KBM-7 (cell line): ENCODE measurements around the gene BBLN.
"Not testable (repeated sequence)": the region's sequence is repeated elsewhere in the genome, so short reads cannot be mapped to it uniquely, and the experiment has no call there.

Experiments
- DNase-seq: peaks from one replicate; pipeline ENCODE4 v3.0.0-alpha.2; 2015
- in situ Hi-C: fragments of 300-500 bp; cut with MboI; formaldehyde crosslinking; loops from 2 replicates; pipeline ENCODE4 v1.14.3; 2020; ENCODE audit warnings: low sequenced_read_pairs, low pct_unique_long_range_greater_than_20kb, mixed read lengths

Gene BBLN, protein sequence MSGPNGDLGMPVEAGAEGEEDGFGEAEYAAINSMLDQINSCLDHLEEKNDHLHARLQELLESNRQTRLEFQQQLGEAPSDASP

DNA sequence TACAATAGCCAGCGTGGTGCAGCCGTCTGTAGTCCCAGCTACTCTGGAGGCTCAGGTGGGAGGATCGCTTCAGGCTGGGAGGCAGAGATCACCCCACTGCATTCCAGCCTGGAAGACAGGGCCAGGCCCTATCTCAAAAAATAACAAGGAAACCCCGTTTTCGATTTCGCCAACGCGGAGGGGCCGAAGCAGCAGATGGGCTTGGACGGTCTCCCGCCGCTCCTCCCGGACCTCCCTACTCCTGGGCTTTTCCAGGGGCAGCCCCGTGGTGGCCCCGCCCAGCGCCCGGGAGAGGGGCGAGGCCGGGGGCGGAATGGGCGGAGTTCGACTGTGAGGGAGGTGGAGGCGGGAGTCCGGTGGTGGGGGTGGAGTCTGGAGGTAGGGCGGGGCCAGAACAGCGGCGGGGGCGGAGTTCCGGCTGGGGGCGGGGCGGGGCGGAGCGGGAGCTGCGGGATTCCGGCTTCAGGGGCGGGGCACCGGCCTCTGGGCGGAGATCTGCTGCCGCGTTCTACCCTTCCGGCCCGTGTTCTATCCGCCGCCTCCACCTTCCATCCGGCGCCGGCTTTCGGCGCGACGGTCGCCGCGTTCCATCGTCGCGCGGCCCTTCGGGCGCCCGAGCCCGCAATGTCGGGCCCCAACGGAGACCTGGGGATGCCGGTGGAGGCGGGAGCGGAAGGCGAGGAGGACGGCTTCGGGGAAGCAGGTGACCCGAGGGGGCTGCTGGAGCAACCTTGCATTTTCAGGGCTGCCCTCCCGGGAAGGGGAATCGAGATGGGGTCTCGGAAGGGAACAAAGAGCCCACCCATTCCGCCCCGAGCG is at the start of gene BBLN:
Gene BBLN, plus strand, starts transcription at position 482 of the 819 bp plus-strand sequence. Its CDS starts 143 bp downstream, at position 625.
- in situ Hi-C loops: no loop called here
- peak; percentile 91 for DNase-seq

DNA sequence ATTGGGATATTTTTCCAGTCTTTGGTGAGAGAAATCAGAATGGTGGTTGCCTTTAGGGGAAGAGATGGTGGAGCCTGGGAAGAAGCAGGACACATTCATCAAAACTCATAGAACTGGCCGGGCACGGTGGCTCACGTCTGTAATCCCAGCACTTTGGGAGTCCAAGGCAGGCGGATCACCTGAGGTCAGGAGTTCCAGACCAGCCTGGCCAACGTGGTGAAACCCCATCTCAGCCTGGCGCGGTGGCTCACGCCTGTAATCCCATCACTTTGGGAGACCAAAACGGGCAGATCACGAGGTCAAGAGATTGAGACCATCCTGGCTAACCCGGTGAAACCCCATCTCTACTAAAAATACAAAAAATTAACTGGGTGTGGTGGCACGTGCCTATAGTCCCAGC is 48.3 kb upstream of the BBLN start:
- in situ Hi-C loops, DNase-seq: not testable (repeated sequence)

DNA sequence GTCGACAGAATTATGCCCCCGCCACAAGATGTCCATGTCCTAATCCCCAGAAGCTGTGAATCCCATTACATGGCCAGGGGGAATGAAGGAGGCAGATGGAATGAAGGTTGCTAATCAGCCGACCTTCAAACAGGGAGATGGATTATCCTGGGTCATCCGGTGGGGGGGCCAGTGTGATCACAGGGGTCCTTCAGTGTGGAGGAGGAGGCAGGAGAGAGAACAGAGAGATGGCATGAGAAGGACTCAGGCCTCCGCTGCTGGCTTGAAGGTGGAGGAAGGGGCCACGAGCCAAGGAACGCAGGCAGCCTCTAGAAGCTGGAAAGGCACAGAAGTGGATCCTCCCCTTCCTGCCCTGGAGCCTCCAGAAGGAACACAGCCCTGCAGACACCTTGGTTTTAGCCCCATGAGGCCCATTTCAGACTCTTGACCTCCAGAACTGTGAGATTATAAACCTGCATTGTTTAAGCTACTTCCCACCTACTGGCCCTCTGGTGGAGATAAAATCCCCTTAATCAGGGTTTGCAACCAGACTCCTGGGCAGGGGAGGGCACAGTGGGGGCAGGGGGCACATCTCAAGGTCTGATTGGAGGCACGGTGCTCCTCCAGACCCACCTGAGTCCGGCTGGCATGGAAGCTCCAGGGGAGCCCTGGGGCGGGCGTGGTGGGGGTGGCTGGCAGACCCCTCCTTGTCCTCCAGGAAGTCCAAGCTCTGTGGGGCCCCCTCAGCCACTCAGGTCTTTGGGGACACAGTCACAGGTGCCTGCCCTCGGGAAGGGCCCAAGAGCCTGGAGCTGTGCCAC is 46.3 kb upstream of the BBLN start:
- DNase-seq: no peak
- in situ Hi-C loops: no loop called here

DNA sequence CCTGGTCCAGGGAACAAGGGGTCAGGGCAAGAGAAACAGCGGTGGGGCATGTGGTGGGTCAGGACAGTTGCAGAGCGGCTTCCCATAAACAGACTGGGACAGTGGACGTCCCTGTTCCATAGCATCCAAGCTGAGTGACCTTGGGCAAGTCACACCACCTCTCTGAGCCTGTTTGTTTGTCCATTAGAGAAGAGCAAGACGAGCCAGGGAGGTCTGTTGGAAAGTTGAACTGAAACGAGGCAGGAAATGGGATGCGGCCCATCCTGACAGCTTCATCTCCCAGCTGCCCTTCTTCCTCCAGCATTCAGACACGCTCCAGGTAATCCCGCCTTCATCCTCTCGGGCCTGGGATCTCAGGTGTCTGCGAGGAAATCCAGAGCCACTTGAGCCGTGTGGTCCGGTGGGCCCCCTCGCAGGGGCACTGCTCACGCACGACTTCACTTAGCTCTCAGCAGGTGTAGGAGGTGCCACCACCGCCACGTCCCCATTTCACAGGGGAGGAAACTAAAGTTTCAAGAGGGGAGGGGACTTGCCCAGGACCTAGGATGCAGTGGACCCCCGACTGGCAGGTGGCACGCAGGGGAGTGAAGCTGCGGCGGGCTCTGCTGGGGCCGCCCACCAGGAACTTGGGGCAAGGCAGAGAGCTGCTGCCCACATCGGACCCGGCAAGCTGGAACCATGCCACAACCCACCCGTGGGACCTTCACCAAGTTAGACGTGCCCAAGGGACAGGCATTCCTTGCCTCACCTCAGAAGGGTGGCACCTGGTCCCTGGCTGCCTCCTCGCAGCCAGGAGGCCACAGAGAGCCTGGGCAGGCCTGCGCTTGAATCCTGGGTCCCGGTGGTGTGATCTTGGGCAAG is 45.5 kb upstream of the BBLN start:
- DNase-seq: no peak
- in situ Hi-C loops: no loop called here

DNA sequence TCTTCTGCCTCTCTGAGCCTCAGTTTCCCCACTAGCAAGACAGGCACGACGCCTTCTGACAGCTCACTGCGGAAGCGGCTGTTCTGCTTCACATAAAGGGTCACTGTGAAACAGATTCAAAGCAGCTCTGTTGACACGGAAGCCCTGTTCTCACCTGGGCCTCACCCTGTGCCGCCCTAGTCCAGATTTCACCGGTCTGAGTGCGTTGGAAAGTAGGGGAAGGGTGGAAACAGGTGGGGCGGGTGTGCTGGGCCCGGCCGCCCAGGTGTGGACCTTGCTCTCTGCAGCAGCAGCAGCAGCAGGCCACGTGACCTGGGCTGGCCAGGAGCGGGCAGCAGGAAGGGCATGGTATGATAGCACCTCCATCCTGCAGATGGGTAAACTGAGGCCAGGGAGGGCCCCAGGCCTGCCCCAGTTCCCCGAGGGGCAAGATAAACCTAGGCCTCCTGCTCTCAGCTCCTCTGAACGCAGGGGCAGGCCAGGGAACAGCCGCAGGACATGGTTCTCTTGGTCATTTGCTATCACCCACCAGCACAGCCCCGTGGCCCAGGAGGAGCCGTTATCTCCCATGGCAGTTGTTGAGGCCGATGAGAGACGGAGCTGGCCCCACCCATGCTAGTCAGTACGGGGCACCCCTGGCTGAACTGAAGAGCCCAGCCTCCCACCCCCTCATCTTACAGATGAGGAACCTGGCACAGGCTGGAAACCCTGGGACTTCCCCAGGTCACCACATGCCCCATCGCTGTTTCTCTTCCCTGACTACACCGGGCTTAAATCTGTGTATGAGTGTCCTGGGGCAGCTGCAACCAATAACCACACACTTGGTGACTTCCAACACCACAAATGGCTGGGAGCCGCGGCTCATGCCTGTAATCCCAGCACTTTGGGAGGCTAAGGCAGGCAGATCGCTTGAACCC is 44.6 kb upstream of the BBLN start:
- in situ Hi-C loops: no loop called here
- no peak for DNase-seq

DNA sequence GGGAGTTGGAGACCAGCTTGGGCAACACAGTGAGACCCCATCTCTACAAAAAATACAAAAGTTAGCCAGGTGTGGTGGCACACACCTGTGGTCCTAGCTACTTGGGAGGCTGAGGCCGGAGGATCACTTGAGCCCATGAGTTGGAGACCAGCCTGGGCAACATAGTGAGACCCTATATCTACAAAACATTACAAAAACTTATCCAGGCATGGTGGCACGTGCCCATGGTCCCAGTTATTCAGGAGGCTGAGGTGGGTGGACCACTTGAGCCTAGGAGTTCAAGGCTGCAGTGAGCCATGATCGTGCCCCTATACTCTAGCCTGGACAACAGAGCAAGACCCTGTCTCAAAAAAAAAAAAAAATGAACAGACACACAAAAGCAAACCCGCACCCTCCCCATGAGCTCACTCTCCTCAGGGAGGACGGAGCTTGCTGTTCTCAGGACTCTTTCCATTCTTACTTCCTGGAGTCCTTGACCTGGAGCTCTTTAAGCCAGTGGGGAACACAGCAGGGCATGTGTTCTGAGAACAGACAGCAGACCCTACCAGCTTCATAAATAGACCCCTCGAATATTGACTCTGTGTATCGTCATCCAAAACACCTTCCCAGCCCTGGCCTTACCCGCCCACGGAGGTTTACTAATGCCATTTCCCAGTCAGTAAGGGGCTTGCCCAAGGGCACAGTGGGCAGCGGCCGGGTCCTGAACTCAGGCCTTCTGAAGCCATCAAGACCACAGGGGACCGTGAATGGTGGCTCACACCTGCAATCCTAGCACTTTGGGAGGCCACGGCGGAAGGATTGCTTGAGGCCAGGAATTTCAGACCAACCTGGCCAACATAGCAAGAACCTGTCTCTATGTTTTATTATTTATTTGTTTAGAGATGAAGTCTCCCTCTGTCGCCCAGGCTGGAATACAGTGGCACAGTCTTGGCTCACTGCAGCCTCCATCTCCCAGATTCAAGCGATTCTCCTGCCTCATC is 43.7 kb upstream of the BBLN start:
- in situ Hi-C loops: no loop called here
- no peak for DNase-seq

DNA sequence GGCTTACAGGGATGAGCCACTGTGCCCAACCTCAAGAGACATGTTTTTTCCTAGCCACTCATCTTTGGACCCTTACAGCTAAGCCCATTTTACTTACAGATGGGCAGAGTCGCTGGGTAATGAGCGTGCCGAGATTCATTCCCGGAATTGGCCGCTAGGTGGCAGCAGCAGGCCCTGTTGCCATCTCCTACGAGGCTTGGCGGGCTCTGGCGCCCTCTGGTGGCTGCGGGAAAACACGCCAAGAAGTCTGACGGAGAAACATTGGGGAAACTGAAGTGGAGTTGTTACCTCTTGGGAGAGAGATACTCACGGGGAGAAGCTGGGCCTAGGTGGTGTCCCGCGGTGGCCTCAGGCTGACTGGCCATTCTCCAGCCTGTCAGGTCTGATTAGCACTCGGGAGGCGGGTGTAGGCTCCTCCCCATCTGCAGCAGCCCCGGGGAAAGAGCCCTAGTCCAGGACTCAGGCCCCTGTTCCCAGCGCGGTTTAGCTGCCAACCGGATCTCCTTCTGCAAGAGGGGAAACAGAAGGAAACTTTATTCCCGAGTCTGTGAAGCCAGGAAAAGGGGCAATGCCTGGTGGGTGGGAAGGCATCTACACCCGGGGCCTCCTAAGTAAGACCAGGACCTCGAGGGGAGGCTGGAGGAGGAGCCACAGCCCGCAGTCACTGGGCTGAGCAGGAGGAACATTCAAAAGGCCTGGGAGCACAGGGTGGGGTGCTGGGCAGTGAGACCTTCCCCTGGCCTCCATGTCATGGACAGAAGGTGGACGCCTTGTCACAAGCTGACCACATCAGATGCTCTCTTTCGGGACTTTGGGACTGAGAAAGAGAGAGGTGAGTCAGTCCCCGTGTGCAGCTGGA is 42.2 kb upstream of the BBLN start:
- in situ Hi-C loops: no loop called here
- DNase-seq: peak; percentile 96

DNA sequence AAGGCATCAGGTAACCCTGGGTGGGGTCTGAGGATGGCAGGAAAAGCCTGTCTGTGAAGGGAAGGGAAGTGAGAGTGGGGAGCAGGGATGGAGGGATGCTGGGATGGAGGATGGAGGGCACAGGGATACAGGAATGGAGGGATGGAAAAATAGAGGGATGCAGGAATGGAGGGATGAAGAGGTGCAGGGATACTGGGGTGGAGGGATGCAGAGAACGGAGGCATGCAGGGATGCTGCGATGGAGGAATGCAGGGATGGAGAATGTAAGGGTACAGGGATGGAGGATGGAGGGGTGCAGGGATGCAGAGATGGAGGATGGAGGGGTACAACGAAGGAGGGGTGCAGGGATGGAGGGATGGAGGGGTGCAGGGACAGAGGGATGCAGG is 41.6 kb upstream of the BBLN start:
- DNase-seq: no peak
- in situ Hi-C loops: no loop called here

DNA sequence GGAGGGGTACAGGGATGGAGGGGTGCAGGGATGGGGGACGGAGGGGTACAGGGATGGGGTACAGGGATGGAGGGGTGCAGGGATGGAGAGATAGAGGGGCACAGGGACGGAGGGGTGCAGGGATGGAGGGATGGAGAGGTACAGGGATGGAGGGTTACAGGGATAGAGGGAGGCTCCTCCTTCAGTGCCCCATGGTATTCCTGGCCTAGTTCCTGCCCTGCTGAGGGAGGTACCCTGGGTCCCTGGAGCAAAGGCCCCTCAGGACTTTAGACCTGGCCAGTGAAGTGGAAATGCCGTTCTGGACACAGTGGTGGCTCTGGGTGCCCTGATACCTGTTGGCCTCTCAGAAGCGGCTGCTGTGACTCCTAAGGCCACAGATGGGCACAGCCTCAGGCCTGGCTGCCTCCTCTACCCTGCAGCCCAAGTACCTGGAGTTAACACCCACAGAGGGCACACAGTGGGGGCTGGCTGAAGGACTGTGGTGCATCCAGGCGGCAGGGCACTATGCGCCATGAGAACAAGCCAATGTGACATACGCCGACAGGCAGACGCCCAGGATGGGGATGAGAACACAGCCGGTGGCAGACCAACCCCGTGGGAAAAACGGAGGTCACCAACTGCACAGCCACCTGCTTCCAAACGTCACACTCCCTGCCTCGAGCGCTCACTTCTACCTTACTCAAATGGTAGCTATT is 40.9 kb upstream of the BBLN start:
- no peak for DNase-seq
- in situ Hi-C loops: no loop called here

DNA sequence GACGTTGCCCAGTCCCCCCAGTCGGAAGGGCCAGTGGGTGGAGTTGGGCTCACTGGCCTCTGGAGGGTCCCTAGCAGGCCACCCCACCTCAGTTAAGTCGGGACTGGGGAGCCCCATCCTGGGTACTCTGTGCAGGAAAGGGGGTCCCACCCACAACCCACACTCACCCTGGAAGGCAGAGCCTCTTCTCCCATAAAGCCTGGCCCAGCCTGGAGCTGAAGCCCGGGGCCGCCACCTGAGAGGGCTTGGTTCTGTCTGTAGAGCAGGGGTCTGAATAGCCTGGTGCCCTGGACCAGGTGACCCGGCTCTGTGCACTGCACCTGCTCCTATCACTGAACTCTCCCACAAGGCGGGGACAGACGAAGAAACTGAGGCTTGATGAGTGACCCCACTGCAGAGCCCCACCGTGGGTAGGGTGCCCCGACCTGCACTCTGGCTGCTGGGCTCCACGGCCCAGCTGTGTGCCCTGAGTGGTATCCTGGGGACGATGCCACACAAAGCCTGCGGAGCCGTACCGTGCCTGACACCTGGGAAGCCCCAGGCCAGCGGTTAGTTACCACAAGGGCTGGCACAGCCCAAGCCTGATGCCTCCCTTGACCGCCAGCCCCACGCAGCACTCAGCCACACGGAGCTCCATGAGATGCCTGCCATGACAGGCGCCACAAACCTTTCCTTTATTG is 39.9 kb upstream of the BBLN start:
- no peak for DNase-seq
- in situ Hi-C loops: no loop called here

DNA sequence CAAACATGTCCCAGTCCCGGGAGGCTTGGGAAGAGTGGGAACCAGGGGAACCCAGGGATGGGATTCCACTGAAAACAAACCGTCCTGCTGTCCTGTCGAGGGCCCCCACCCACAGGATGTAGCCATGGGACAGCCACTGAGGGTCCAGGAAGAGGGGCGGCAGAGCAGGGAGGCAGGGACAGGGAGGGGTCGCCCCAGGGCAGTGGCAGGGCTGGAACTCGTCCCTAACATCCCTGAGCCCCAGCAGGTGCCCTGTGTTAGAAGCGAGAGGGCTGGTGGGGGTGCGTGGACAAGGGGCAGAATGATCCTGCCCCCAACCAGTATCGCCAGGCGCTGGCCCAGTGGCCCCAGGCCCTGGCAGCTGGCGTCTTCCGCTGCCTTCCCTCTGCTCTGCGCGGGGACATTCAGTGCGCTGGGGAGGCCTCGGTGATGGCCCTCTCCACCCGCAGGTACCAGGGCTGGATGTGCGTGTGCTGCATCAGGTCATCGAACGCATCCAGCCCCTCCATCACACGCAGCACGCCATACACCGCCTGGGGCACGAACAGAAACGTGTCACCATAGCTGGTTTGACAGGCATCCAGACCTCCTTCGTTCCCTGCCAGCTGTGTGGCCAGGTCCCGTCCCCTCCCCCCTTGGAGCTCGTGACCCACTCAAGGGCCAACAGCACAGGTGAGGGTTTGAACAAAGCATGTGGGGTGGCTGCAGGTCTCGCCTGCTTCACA is 39.2 kb upstream of the BBLN start:
- in situ Hi-C loops: no loop called here

DNA sequence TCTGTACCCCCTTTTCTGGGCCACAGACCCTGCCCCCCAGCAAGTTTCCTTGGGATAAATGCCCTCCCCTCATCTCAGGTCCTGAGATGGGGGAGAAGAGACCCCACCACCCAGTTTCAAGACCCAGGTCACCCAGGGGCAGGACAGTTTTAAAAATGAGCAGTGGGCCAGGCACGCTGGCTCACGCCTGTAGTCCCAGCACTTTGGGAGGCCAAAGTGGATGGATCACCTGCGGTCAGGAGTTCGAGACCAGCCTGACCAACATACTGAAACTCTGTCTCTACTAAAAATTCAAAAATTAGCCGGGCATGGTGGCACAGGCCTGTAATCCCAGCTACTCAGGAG is 38.6 kb upstream of the BBLN start:
- in situ Hi-C loops: no loop called here
- DNase-seq: no peak

More for the DNA sequence above, 39.2 kb upstream of the BBLN start:
- no peak for DNase-seq

DNA sequence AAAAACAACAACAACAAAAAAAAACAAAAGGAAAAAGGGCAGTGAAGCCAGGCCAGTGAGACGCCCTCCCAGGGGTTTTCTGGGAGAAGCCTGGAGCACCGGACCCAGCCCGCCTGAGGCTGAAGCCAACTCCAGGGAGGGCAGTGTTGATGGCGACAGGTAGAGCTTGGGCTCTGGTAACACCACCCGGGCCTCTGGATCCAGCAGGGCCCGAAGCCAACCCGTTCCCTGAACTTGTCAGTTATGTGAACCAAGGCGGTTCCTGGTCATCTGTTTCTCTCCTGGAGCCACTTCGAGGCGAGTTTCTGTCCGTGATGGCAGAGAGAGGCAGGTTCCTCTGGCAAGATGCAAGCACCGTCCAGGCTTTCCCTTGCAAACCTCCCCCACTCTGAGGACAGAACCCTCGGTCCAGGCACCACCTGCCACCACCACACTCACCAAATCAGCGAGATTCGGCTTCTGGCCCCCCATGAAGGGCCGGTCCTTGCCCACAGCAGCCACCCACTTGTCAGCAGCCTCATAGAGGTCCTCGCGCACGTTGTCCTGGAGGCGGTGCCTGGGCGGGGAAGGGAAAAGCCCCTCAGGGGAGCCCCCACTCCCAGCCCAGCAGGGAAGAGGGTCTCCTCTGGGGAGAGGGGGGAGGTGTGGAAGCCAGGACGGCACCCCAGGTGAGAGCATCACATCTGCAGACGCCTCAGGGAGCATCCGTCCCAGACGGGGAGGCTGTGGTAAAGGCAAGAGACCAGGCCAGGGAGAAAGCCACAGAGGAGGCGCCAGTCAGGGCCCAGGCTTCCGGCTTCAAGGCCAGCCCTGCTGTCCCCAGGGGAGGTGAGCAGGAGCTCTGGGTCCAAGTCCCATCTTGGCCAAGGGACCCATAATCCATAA is 37.9 kb upstream of the BBLN start:
- in situ Hi-C loops: no loop called here
- DNase-seq: no peak

DNA sequence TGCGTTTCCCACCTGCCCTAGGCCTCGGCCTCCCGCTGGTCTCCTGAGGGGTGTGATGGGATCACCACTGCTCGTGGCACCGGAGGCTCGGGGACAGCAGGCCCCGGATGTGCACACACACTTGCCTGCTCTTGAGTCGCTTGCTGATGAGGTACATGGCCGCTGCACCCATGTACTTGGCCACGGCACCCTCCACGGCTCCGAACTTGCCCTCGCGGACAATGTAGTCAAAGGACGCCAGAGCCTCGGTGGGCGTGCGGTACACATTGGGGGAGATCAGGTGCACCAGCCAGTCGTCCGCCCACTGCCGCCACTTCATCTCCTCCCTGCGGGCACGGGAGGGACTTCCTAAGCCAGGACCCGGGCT is 37.3 kb upstream of the BBLN start:
- in situ Hi-C loops: no loop called here
- DNase-seq: no peak
